ENCODE results near the gene PPP1R14D.

Gene PPP1R14D

GRCh38 chr15:40850576-40851112 is 22.1 kb upstream of the PPP1R14D start:
- DNase-seq = no peak

GRCh38 chr15:40847223-40847961 is 18.9 kb upstream of the PPP1R14D start:
- DNase-seq = no peak

- no peak for DNase-seq
Measured at GRCh38 chr15:40846841-40847222, 18.3 kb upstream of the PPP1R14D start.

GRCh38 chr15:40845511-40846284 is 17.2 kb upstream of the PPP1R14D start:
- no peak for DNase-seq

GRCh38 chr15:40845036-40845435 is 16.5 kb upstream of the PPP1R14D start:
- DNase-seq = no peak

GRCh38 chr15:40844696-40845030 is 16.2 kb upstream of the PPP1R14D start:
- no peak for DNase-seq

- no peak for DNase-seq
Measured at GRCh38 chr15:40843885-40844695, 15.6 kb upstream of the PPP1R14D start, which contains the start of gene SPINT1. SPINT1 (plus strand) TSS chr15:40844048; CDS start chr15:40844555, 507 bp downstream.

- no peak for DNase-seq
Measured at GRCh38 chr15:40843261-40843884, 14.9 kb upstream of the PPP1R14D start.

GRCh38 chr15:40841741-40842140 is 13.2 kb upstream of the PPP1R14D start:
- DNase-seq = no peak

GRCh38 chr15:40838756-40839155 is 10.2 kb upstream of the PPP1R14D start:
- no peak for DNase-seq

GRCh38 chr15:40836020-40836419 is 7.5 kb upstream of the PPP1R14D start:
- DNase-seq = no peak

- DNase-seq = no peak
Measured at GRCh38 chr15:40832903-40833302, 4.4 kb upstream of the PPP1R14D start.

- DNase-seq = no peak
Measured at GRCh38 chr15:40831861-40832260, 3.4 kb upstream of the PPP1R14D start.

GRCh38 chr15:40830884-40831283 is 2.4 kb upstream of the PPP1R14D start:
- DNase-seq = no peak

GRCh38 chr15:40829115-40829514 is 607 bp upstream of the PPP1R14D start:
- DNase-seq = no peak

- no peak for DNase-seq
Measured at GRCh38 chr15:40826423-40827075, 2.0 kb downstream of the PPP1R14D start.

GRCh38 chr15:40825661-40826422 is 2.7 kb downstream of the PPP1R14D start:
- no peak for DNase-seq

- no peak for DNase-seq
Measured at GRCh38 chr15:40823572-40824343, 4.8 kb downstream of the PPP1R14D start.

- no peak for DNase-seq
Measured at GRCh38 chr15:40821195-40821594, 7.3 kb downstream of the PPP1R14D start.

- no peak for DNase-seq
Measured at GRCh38 chr15:40819048-40819447, 9.5 kb downstream of the PPP1R14D start.

All from NCI-H1048 (cell line).